SK-N-SH treated with all-trans-retinoic acid at 6 μM for 48 hours (cell line): ENCODE results near the gene FHIT.

Experiments
- BACH2 ChIP-seq: fragments of 250-450 bp; sonication (Bioruptor Pico); IDR thresholded peaks from 2 replicates; pipeline ENCODE4 v1.9.0; 2021; ENCODE audit warnings: mild to moderate bottlenecking, borderline replicate concordance
- ZFP30 ChIP-seq: fragments of 450-650 bp; formaldehyde crosslinking; IDR thresholded peaks from 2 replicates; pipeline ENCODE4 v1.5.0; 2022; ENCODE audit warnings: mild to moderate bottlenecking, moderate library complexity
- ZNF8 ChIP-seq: fragments of 450-650 bp; formaldehyde crosslinking; IDR thresholded peaks from 2 replicates; pipeline ENCODE4 v1.5.0; 2020; ENCODE audit warnings: mild to moderate bottlenecking, moderate library complexity

- TF ChIP-seq ZNF8 (CRISPR knock-in tag), result no peak
- TF ChIP-seq ZFP30 (CRISPR knock-in tag), result no peak
- no peak for TF ChIP-seq BACH2 (CRISPR knock-in tag)
Observed at GRCh38 chr3:60133269-60134162, 1117.7 kb downstream of the FHIT start.
